Measurements from ENCODE around the gene TMEM140.
A peak's percentile ranks its signal among the peaks of the same experiment; 100 is the strongest.
"Not testable (repeated sequence)": the region's sequence is repeated elsewhere in the genome, so short reads cannot be mapped to it uniquely, and the experiment has no call there.

TMEM140 gene

DNA sequence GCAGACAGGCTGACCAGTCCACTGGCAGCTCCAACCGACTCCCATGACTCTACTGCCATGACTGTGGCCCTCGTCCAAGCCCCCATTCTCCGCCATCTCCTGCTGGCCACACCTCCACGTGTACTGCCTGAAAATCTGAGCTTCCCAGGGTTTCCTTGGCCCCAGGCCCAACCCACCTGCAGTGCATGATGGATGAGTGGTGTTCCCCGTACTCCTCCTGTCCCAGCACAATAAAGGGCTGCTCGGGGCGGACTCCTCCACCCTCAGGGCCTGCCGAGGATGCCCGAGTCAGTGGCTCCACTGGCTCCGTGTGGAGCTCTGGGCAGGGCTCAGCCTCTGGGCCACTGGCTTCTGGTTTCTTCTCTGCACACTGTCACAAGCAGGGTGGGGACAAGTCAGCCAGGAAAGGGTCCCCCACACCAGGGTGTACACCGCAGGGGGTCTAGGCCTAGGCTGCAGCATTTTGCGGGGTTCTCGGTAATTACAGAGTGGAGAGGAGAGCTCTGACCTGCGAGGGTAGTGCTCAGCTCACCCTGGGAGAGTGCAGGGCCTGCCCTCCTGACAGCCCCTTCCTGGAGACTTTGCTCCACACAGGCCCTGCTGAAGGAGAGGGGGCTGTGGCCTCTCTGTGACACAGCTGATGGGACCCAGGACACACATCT is 48.2 kb downstream of the TMEM140 start:
- DNase-seq = no peak

DNA sequence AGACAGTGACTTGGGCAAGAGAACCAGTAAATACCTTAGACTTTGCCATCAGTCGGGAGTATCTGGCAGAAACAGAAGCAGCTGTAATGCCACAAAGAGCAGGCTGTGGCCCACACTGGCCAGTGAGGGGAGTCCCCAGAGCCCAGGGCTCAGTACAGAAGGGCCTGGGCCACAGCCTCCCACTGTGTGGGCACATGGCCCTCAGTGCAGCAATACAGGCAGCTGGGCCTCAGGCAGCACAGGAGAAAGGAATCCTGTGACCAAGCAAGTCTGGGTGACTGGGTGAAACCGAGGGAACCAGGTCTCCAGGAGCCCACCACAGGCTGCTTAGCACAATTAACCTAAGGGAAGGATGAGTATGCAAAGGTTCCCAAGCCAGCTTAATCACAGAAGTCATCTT is 49.5 kb downstream of the TMEM140 start:
- no peak for DNase-seq

GRCh38 chr7:135197906-135198655 is 50.2 kb downstream of the TMEM140 start:
- no peak for DNase-seq

- no peak for DNase-seq
Observed at GRCh38 chr7:135199439-135199838, 51.6 kb downstream of the TMEM140 start.

GRCh38 chr7:135200821-135201331 is 53.0 kb downstream of the TMEM140 start:
- no peak for DNase-seq

- DNase-seq = no peak
Observed at GRCh38 chr7:135201350-135201749, 53.5 kb downstream of the TMEM140 start.

DNA sequence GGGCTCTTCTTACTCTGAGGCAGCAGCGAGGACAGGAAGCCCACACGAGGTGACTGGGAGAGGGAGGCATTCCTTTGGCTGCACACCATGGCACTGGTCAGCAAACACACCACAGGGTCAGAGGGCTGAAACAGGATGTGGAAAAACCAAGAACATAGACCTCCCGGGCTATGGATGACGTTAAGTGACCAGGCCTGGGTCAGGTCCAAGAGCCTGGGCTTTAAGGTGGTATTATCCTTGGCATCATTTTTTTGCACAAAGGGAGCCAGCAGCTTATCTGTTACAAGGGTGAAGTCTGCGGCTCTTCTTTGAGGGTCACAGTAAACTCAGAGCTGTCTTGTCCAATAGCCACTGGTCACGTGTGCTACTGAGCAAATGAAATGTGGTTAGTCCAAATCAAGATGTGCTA is 56.5 kb downstream of the TMEM140 start:
- no peak for DNase-seq

DNA sequence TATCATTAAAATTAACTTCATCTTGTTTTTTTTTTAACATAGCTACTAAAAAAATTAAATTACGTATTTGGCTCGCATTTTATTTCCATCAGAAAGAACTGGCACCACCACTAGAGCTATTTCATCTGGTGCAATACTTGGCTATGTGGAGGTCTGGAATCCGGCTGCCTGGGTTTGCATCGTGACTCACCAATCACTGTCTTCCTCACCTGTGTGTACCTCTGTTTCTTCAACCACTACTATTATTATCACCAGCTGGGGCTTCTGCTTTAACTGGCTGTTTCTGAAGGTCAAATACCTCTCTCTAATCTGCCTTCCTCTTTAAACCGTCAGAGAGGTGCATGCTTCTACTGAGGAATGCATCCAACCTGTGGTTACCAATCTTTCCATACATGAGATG is 57.0 kb downstream of the TMEM140 start:
- DNase-seq = no peak

DNA sequence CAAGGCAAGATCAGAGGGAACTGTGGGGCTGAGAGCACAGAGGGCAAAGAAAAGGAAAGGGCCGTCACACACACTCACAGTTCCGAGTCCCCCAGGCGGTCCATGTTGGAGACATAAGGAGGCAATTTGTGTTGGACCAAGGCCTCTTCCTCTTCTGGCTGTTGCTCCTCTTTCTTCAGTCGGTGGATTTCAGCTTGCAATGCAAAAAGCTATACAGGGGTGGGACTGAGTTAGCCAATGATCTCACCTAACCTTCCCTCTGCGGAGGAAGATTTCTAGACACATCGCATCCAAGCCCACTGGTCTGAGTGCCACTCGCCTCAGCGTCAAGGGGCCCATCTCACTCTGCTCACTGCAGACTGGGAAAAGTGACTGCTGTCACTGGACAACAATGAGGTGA is 58.0 kb downstream of the TMEM140 start:
- no peak for DNase-seq

DNA sequence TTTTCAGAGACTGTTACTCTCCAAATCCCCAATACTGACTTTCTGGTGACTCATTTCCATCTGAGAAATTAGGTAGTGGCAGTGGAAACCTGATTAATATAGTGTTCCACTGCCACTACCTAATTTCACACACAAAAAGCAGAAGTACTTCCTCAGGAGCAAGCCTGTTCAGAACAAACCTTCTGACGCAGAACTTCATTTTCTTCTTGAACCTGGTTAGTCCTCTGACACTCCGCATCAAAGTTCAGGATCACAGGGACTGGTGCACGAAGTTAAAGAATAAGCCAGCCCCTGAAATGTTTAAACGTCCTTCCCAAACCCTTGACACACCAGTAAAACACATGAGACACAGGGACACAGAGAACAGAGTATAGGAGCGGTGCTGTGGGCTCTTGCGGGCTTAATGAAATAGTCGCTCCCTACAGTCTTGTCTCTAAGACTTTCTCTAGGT is 59.1 kb downstream of the TMEM140 start:
- no peak for DNase-seq

GRCh38 chr7:135207406-135208101 is 59.7 kb downstream of the TMEM140 start:
- DNase-seq = no peak

DNA sequence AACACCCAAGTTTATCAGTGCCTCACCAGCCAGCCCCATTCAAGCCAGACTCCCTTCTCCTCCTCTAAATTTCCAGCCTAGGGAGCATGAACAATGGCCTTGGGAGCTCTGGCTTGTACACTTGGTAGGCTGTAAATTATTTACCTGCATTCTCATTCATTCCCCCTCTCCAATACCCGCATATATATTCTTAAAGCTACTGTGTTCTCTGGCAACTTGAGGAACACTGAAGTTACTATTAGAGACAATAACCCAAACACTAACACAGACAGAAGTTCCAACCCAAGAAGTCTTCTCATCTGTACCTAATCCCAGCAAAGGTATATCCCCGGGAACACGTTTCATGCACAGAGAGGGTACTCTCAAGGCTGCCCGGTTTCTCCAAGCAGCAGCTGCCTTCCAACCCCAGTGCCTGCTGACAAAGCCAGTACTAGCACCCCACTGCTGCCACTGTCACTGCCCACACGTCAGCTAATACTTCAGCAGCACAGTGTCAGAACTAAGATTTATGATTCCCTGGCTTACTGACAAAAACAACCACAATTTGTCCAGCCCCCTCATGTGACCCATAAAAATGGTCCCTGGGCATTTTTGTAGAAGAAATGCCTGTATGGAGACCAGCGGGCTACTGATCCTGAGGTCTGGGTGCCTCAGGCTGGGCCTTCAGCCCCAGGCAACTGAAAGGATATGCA is 60.4 kb downstream of the TMEM140 start:
- DNase-seq = no peak

- DNase-seq = no peak
Observed at GRCh38 chr7:135209225-135209834, 61.5 kb downstream of the TMEM140 start.

DNA sequence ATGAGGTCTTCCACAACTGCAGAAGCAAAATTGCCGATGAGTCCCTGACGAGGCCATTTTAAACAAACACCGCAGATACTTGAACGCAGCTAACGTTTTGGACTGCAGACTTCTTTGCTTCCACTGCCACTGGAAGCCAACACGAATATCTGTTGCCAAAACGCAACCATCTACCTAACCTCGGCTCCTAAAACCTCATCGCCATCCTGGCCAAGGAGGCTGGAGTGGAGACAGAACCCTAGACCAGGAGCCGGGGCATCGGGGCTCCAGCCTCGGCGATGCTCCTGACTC is 63.0 kb downstream of the TMEM140 start:
- DNase-seq = peak in 1 of 2 experiments; percentile 10

- DNase-seq = peak; percentile 66 to 85
Observed at GRCh38 chr7:135211179-135211945, 63.5 kb downstream of the TMEM140 start, which contains the start of gene WDR91. TSS of gene WDR91 (minus strand) at chr7:135211526. CDS start at chr7:135211502, 24 bp downstream.

DNA sequence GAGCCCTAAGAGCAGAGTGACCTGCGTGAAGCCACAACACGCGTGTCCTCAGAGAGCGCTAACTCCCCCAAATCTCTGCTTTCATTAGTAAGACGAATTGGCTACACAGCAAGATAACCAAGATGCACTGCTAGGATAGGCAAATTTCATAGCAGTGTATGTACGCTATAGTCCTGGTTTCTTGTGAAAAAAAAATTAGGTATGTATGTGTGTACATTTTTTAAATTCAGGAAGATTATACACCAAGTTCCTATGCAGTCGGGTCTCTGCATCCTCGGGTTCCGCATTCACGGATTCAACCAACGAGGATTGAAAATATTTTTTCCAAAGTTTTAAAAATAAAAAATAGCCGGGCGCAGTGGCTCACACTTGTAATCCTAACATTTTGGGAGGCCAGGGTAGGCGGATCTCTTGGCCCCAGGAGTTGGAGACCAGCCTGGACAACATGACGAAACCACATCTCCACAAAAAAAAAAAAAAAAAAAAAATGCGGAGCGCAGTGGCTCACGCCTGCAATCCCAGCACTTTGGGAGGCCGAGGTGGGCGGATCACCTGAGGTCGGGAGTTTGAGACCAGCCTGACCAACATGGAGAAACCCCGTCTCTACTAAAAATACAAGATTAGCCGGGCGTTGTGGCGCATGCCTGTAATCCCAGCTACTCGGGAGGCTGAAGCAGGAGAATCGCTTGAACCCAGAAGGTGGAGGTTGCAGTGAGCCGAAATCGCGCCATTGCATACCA is 64.2 kb downstream of the TMEM140 start:
- not testable (repeated sequence) for DNase-seq

GRCh38 chr7:135213831-135214230 is 66.0 kb downstream of the TMEM140 start:
- DNase-seq = no peak

DNA sequence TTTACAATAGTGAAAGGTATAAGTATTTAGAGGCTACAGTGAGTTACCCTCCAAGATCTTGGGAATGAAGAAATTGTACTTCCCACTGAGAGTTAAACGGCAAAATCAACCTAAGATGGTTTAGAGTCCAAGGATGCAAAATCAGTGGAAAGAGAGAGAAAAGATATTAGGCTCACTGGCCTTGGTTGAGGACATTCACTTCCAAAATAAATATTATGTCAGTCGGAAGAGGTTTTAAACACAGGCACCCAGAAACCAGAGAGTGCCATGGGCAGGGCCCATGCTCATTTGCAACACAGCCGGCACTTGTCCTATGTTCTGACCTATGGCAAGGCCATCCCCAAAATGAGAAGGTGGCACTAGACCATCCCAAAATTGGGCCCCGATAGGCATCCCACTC is 67.3 kb downstream of the TMEM140 start:
- no peak for DNase-seq

DNA sequence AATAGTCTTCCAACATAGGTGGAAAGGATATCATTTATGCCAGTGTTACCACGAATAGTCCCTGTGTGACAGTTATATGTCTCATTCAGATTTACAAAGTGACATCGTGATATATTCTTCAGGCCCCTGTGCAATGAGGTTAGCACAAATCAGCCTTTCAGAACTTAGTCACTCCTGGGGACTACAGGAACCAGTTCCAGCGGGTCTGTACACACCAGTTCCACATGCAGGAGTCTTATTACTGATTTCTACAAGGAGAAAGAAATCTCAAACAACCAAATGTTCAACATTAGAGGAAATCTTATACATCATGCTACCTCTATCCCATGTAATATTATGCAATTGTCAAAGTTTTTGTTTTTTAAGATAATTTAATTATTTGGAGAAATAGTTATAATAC is 67.8 kb downstream of the TMEM140 start:
- no peak for DNase-seq
